Colon (tissue), 2 donors: ENCODE data around the gene SH3PXD2A.
"Not testable (repeated sequence)": the region's sequence is repeated elsewhere in the genome, so short reads cannot be mapped to it uniquely, and the experiment has no call there.

ENCODE experiments used
- FAIRE-seq: peaks from 2 replicates; lab custom pipeline; 2012; peaks lifted over from hg19 to GRCh38; lab: Jason Lieb, UNC
- donor health status: control.
- donor health status: control.

SH3PXD2A gene

DNA sequence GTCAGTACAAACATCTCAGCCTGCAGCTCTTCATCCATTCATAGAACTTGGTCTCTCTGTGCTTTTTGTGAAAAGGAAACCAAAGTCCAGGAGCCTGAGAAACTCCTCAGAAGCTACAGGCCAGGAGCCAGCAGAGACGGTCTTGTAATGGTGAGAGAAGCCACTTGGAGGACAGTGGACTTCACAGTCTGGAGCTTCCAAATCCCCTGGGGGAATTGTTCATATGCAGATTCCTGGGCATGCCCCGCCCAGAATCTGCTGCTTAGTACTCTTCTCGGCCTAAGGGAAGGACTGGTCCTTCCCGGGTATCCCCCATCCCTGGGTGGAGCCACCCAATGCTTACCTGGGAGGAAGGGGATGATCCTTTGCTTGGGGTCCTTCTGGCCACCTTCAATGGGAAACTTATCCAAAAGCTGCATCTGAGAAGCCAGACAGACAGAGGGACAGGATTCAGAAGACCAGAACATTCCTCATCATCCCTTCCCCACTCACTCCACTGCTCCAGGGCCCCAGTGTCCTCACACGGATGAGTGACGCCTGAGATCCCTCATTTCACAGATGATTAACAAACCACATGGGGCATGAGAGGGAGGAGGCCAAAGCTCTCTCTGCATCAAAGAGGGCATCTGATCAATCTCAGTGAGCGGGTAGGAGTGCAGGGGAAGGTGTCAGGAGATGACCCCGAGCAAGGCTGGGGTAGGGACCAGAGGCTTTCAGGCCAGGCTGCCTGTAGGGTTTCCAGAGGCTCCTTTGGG, 88.4 kb downstream of the SH3PXD2A start:
- no peak for FAIRE-seq

GRCh38 chr10:103765981-103766380, 89.4 kb downstream of the SH3PXD2A start:
- FAIRE-seq, result no peak

DNA sequence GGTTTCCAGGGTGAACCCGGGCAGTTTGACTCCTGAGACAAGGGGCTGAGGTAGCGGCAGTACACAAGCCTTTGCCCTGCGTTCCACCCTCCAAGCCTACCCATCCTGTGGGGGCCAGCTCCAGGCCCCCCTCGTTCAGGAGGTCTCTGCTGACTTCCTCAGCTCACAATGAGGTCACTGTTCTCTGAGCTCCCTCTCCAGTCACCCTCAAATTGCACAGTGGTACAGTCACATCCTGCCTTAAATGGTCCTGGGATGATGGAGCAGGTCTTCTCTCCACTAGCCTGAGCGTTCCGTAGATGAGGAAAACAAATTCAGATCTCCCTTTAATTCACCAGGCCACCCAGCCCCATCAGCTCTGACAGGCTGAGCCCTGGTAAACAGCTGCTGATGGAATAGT, 90.2 kb downstream of the SH3PXD2A start:
- FAIRE-seq, result no peak

- FAIRE-seq, result no peak
These were observed 90.9 kb downstream of the SH3PXD2A start for GRCh38 chr10:103764296-103765088.

- no peak for FAIRE-seq
These were observed 91.8 kb downstream of the SH3PXD2A start for GRCh38 chr10:103763374-103764202.

DNA sequence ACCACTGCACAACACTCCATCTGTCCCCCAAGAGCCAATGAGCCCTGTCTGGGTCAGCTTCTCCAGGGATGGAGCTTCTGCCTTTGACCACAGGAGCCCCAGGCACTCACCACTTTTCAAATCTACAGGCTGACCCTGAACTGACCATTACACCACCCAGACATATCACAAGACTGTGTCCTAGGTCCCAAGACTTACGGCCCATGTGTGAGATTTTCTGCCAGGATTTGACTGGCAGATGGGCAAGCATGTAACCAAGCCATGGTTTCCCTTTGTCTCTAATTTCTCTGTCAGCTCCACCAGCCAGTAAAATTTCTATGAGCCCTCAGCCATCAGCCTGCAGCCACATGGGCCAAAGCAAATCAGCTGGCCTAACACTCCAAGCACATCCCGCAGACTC, 92.5 kb downstream of the SH3PXD2A start:
- no peak for FAIRE-seq

GRCh38 chr10:103762162-103762561, 93.2 kb downstream of the SH3PXD2A start:
- no peak for FAIRE-seq

DNA sequence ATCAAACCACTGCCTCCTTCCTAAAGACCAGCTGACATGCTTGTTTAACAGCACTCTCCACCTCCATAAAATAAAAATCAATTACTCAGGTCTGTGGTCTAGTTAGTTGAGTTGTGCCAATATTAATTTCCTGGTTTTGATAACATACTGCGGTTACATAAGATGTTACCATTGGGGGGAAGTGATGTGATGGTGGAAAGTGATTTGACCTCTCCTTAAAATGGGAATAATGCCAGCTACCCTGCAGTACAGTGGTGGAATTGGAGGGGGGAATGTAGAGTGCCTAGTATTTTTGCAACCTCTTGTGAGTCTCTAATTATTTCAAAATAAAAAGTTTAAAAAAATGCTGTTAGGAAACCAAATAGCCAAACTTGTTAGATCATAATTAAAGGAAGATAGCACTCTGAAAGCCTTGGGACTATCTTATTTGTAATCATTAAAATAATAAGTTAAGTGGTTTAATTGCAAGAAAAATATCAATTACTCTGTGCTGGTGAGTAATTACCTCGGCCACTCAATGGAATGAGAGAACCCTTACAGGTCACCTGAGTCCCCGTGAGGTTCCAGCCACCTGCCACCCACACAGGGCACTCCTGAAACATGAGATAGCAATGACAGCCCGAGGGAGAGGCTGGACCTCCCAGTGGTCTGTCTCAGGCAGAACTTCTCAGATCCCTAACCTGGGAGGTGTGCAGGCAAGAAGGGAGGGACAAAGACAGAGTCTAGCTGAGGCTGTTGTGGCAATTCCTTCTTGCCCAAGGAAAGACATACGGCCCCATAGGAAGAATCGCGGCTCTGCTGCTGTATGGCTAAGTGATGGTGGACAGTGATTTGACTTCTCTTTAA, 94.1 kb downstream of the SH3PXD2A start:
- FAIRE-seq, result no peak

DNA sequence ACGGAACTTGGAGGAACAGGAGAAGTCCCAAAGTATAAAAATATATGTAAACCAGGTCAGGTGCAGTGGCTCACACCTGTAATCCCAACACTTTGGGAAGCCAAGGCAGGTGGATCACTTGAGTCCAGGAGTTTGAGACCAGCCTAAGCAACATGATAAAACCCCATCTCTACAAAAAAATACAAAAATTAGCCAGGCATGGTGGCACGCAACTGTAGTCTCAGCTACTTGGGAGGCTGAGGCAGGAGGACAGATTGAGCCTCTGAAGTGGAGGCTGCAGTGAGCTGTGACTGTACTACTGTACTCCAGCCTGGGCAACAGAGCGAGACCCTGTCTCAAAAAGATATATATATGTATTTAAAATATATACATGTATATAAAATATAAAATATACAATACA, 95.1 kb downstream of the SH3PXD2A start:
- not testable (repeated sequence) for FAIRE-seq

DNA sequence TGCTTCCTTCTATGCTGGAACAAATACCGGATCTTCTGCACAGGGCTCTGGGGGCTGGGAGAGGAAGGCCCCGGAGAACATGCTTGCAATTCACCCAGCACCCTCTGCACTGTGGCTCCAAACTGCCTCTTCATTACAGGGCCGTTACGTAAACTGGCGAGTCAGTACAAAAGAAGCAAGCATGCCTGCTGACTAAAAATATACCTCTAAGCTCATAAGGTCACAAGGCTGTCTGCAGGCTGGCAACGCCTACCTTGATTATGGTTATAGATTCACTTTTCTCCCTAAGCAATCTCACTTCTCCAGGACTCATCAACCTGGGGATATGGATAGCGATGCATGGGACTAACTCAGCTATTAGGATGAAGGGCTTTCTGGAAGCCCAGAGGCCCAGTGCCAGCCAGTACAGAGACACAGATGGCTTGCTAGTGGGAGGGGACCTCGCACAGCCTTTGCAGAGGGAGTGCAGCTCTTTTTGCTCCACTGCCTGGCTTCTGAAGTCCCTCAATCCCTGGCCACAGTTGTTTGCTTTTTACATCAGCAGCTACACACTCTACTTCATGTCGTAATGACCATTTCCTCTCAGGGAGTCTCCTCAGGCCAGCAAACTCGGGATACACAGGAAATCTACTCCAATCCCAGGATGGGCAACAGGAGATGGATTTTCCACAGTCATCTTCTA, 96.1 kb downstream of the SH3PXD2A start:
- no peak for FAIRE-seq

- FAIRE-seq, result no peak
These were observed 97.1 kb downstream of the SH3PXD2A start for GRCh38 chr10:103758294-103758681.

DNA sequence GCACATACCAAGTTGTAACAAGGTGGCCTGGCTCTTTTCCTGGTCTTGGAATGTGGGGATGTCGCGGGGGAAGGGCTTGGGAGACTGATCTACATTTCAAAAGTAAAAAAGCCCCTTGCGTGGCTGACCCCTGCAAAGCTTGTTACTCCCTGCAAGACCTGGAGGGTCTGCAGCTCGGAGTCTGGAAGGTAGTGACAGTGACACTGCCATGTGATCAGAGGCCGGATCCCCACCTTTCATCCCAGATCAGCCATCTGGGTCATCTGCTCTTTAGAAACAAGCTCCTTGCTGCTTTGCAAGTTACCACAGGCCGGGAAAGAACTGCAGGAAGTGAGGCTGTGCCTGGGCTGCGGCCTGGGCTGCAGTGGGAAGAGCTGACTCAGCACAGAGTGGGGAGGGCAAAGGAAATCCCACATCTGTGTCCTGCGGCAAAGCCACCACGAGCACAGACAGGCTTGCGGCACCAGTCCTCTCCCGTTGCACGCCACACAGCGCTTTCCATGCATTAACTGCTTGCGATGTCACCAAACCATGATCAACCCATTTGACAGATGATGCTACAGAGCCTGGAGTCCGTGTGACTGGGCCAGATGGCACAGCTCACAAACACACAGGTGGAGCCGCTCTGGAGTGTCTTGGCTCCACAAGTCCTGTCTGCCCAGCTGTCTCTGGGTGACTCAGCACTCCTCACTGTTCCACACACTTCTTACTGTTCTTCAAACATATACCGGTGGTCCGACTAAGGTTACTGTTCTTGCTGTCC, 97.7 kb downstream of the SH3PXD2A start:
- no peak for FAIRE-seq

DNA sequence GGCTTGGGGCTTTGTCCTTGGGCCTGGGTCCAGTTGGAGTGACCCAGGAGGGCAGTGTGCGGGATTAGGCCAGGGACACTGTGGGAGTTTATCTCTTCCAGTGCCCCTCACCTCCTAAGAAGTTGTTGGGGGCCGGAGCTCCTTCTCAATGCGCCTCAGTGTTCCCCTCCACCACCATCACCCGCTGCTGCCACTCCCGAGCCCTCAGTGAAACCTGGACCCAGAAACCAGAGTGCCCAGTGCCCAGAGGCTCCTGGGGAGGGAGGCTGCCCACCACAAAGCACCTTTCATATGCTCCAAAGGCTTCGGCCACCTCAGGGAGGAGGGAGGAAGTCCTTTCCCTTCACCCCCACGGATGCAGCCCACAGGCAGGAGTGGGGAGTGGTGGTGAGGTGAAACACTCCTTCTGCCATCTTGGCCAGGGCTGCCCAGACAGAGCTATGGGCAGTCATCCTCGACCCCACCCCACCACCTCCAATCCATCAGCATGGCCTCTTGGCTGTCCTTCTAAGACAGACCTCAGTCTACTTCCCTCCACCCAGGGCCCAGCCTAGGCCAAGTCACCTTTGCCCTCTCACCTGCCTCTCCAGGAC, 99.0 kb downstream of the SH3PXD2A start:
- FAIRE-seq, result no peak

DNA sequence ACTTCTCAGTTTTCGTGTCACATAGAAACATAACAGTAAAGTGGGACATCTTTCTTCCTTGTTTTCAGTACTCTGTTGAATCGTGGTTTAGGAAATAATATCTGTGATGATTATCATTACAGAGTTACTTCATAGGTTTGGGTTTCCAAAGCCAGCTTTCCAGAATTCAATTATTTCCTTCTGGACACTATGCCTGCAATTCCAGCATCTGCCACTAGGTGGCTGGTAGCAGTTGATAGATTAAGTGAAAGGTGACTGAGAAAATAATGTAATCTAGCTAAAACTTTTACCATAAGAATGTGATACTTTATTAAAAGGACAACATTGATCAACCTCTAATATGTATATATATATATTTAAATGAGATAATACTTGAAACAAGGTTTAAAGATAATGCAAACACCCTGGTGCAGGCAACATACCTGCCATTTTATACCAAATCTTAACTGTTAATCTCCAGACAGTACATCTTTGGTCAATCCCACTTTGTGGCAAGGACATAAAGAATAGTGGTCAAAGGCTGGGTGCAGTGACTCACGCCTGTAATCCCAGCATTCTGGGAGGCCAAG, 102.6 kb downstream of the SH3PXD2A start:
- FAIRE-seq, result no peak

GRCh38 chr10:103751667-103752290, 103.6 kb downstream of the SH3PXD2A start:
- no peak for FAIRE-seq

DNA sequence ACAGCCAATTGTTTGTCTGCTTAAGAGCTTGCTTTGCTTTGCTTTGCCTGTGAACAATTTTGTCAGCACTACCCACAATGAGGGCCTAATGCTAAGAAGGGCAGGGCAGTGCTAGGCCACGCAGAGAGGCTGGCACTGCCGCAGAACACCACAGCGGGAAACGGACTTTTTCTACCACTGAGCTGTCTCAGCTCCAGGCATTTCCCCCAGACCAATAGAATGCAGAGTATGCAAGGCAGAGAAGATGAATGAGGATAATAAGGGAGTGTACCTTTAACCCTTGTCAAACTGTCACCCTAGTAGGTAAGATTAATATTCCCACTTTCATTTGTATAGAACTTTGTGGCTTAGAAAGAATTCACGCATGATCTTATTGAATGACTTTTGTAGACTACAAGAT, 104.5 kb downstream of the SH3PXD2A start:
- no peak for FAIRE-seq

- no peak for FAIRE-seq
These were observed 105.6 kb downstream of the SH3PXD2A start for GRCh38 chr10:103749779-103750178.

- FAIRE-seq, result no peak
These were observed 107.4 kb downstream of the SH3PXD2A start for GRCh38 chr10:103748020-103748419.

DNA sequence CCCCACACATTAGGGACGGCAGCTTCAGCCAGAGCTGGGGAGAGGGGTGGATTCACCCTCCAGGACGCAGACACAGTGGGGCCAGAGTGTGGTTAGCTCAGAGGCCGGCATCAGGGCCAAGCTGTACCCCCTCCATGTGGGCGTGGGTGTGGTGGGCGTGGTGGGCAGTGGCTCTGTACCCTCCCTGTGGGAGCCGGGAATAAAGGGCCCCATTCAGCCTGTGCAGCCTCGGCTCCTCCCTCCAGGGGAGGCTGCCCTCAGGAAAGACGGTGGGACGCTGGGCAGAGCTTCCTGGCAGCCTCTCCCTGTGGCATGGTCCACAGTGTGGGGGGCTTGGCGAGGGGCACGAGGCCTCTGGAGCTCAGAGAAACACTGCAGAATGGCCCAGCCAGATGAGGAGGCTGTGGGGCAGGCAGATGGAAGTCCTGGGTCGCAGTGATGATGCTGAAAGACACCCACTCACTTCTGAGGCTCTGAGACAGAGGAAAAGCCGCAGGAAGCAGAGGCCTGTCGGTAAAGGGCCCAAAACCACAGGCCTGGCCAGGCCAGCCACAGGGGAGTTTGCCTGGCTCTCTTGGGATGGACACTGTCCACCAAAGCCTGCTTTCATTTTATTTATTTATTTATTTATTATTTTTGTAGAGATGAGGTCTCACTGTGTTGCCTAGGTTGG, 108.0 kb downstream of the SH3PXD2A start:
- FAIRE-seq, result no peak
